Raji (cell line): ENCODE data around the gene TIA1.

Source experiments
- POLR2A ChIP-seq: IDR thresholded peaks from 2 replicates; pipeline ENCODE4 v1.6.1; 2011; ENCODE audit warnings: low read depth, low read length, control low read depth; ENCODE audit not compliant: insufficient read depth

TIA1 gene

GRCh38 chr2:70181363-70181956 lies 67.0 kb downstream of the TIA1 start:
- no peak for TF ChIP-seq POLR2A

- no peak for TF ChIP-seq POLR2A
Measured at GRCh38 chr2:70173520-70173919, 74.9 kb downstream of the TIA1 start.

GRCh38 chr2:70161069-70161534 lies 87.3 kb downstream of the TIA1 start:
- TF ChIP-seq POLR2A, result no peak

GRCh38 chr2:70160545-70160944 lies 87.9 kb downstream of the TIA1 start:
- TF ChIP-seq POLR2A, result no peak
